SK-N-SH treated with all-trans-retinoic acid at 6 μM for 48 hours (cell line): ENCODE measurements around the gene RAB7B.

ENCODE experiments used
- BACH2 ChIP-seq: fragments of 250-450 bp; sonication (Bioruptor Pico); IDR thresholded peaks from 2 replicates; pipeline ENCODE4 v1.9.0; 2021; ENCODE audit warnings: mild to moderate bottlenecking, borderline replicate concordance
- CSDC2 ChIP-seq: fragments of 250-450 bp; sonication (Bioruptor Pico); IDR thresholded peaks from 2 replicates; pipeline ENCODE4 v1.5.0; 2020; ENCODE audit warnings: mild to moderate bottlenecking, moderate library complexity
- GLIS3 ChIP-seq: fragments of 250-450 bp; sonication (Bioruptor Pico); IDR thresholded peaks from 2 replicates; pipeline ENCODE4 v1.5.0; 2020; ENCODE audit warnings: mild to moderate bottlenecking, moderate library complexity
- ISL1 ChIP-seq: fragments of 250-450 bp; sonication (Bioruptor Pico); IDR thresholded peaks from 2 replicates; pipeline ENCODE4 v2.1.2; 2022; ENCODE audit warnings: mild to moderate bottlenecking, moderate library complexity
- OSR1 ChIP-seq: fragments of 250-450 bp; sonication (Bioruptor Pico); IDR thresholded peaks from 2 replicates; pipeline ENCODE4 v1.8.0; 2022; ENCODE audit warnings: moderate library complexity, mild to moderate bottlenecking, inconsistent platforms
- ZFP30 ChIP-seq: fragments of 450-650 bp; formaldehyde crosslinking; IDR thresholded peaks from 2 replicates; pipeline ENCODE4 v1.5.0; 2022; ENCODE audit warnings: mild to moderate bottlenecking, moderate library complexity
- ZNF70 ChIP-seq: fragments of 450-650 bp; formaldehyde crosslinking; IDR thresholded peaks from 2 replicates; pipeline ENCODE4 v1.5.0; 2020; ENCODE audit warnings: mild to moderate bottlenecking, moderate library complexity

- TF ChIP-seq BACH2 (CRISPR knock-in tag) (no peak), OSR1 (CRISPR knock-in tag) (no peak), ZFP30 (CRISPR knock-in tag) (no peak), ISL1 (CRISPR knock-in tag) (no peak), GLIS3 (no peak), ZNF70 (no peak), CSDC2 (CRISPR knock-in tag) (no peak)
Observed at GRCh38 chr1:205939690-205940330, 63.4 kb downstream of the RAB7B start.
